ENCODE data around the gene GNA12. TPM values are rescaled to one million over a fixed set of nuclear protein-coding genes. Genes with fewer than 3 reads are reported as not detected.

GNA12 gene
- total and polyA plus RNA-seq, 9 of the 15 experiments (the other 6 are each of a cell fraction or from before 2014, with no cell fraction given) = 0.65 to 32.7 (median 9.6) TPM

- TF ChIP-seq ZBTB11 (CRISPR knock-in tag; IDR thresholded peaks at IDR 0.05) (peak in 1 of 3 experiments; percentile 80; a peak in 2 of 6 replicates), E2F6 (IDR thresholded peaks at IDR 0.05; ENCODE audit: borderline replicate concordance in 1 of 2, extremely low read depth in 1 of 2, insufficient read depth in 1 of 2, insufficient read length in 1 of 2, low read depth in 1 of 2, low read length in 1 of 2, poor library complexity in 1 of 2, severe bottlenecking in 1 of 2) (peak; percentile 57 to 59), MYC (IDR thresholded peaks at IDR 0.05; ENCODE audit: low read depth, low read length) (peak; percentile 85), MYC (CRISPR knock-in tag; IDR thresholded peaks at IDR 0.05; ENCODE audit: borderline replicate concordance, low read depth) (no peak; the same call in 1 of the 2 replicates), ETS1 (conservative IDR thresholded peaks at IDR 0.05; ENCODE audit: control insufficient read depth, low read depth, low read length) (peak; percentile 72; the same call in 1 of the 2 replicates), ZNF3 (CRISPR knock-in tag; IDR thresholded peaks at IDR 0.05) (no peak), RBM17 (IDR thresholded peaks at IDR 0.05; ENCODE audit: borderline replicate concordance, low read depth, low read length) (no peak), SMARCE1 (IDR thresholded peaks at IDR 0.05) (peak; percentile 48; the same call in 1 of the 2 replicates), SMAD1 (IDR thresholded peaks at IDR 0.05; ENCODE audit: low read depth, low read length, partially characterized antibody) (peak; percentile 66)
Observed at GRCh38 chr7:2717293-2718261, 126.5 kb downstream of the GNA12 start (continued).

All from K562 (cell line).